Ishikawa (cell line): ENCODE measurements around the gene HMGCLL1.

ENCODE experiments used
- CEBPB ChIP-seq: IDR thresholded peaks from 2 replicates; pipeline ENCODE4 v1.6.1; 2012
- EGR1 ChIP-seq: IDR thresholded peaks from 2 replicates; pipeline ENCODE4 v1.6.1; 2012
- YY1 ChIP-seq: IDR thresholded peaks from 2 replicates; pipeline ENCODE4 v1.6.1; 2012; ENCODE audit warnings: low read depth

DNA sequence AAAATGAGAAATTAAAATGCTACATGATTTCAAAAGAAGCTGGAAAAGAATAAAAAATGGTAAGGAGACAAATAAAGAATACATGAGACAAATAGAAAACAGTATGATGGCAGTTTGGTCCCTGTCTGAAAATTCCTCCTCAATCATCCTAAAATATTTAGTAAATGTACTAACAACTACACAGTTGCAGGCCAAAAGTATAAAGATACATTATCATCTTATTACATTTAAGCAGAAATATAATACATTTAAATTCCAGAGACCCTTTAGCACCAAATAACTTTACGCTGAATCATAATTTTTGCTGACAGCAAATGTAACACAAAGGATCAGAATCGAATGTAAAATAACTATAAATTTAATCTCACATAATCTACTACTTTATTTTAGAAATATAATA is 4.4 kb downstream of the HMGCLL1 start:
- TF ChIP-seq EGR1: no peak
- no peak for TF ChIP-seq CEBPB
- no peak for TF ChIP-seq YY1
